ENCODE data around the gene ITPK1.

Gene ITPK1

DNA sequence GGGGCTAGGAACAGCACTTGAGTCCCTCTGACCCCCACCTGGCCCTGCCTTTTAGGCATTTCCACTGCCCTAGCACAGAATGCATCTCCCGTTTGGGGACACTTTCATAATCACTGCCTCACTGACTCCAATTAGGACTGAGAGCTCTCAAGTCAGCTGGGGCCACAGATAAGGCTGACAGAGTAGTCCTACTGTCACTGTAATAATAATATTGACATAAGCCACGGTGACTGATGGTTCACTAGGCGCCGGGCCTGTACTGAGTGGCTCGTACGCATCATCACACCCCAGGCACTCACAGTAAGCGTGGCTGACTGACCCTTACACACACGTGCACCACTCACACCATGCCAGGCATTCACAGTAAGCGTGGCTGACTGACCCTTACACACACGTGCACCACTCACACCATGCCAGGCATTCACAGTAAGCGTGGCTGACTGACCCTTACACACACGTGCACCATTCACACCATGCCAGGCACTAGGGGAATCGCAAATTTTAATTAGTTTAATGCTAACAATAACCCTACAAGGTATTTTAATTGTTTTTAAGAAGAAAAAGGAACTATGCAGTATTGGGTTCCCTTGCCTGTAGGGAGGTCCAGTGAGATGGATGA is 105.1 kb downstream of the ITPK1 start:
- DNase-seq (ENCODE audit: low read depth in 2 of 2), result no peak

GRCh38 chr14:93010130-93010499 is 105.6 kb downstream of the ITPK1 start:
- no peak for DNase-seq (ENCODE audit: low read depth in 2 of 2)

DNA sequence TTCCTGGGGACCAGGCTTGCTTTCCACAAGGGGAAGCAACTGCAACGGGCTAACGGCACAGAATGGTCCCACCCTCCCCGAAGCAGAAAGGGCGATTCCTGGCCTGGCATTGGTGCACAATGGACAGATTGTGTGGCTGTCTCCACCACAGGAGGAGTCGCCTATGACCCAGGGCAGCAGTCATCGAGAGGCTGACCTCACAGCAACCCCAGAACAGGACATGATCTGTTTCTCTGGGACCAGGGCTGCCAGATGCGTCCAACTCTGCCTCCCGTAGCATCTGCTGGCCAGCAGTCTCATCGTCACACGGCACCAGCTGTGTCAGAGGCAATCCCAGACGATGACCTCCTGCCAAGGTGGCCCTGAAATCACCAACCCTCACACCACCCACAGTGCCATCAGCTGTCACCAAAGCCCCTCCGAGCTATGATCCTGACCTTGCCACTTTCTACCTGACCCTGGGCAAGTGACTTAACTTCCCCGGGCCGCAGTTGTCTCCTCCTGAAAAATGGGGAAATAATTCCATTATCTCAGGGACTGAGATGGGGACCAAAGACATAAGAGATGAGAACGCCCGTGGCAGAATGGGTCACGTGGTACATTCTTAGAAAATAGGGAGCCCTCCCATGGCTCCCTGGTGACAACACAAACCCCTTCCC is 106.1 kb downstream of the ITPK1 start:
- no peak for DNase-seq (ENCODE audit: low read depth in 2 of 2)

- DNase-seq (ENCODE audit: low read depth in 2 of 2), result no peak
Observed at GRCh38 chr14:93008381-93008780, 107.3 kb downstream of the ITPK1 start.

GRCh38 chr14:93007225-93007997 is 108.3 kb downstream of the ITPK1 start:
- no peak for DNase-seq (ENCODE audit: low read depth in 2 of 2)

GRCh38 chr14:93006567-93007051 is 109.1 kb downstream of the ITPK1 start:
- DNase-seq (ENCODE audit: low read depth in 2 of 2), result no peak

DNA sequence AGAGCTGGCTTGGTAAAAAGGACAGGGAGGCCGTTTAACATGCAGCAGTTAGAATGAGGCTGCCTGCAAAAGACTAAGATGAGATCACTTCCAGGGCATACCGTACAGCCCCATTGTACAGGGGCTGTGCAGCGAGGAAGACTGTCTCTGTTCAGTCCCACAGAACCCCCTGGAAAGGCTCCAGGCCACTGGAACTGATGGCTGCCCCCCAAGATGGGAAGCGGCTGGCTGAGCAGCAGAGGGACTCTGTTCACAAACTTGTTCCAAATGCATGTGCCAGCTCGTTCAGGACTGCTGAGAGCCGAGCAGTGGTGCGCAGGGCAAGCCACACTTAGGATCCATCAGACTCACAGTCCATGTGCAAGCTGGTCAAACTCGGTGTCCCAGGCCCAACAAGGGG is 109.9 kb downstream of the ITPK1 start:
- no peak for DNase-seq (ENCODE audit: low read depth in 2 of 2)

DNA sequence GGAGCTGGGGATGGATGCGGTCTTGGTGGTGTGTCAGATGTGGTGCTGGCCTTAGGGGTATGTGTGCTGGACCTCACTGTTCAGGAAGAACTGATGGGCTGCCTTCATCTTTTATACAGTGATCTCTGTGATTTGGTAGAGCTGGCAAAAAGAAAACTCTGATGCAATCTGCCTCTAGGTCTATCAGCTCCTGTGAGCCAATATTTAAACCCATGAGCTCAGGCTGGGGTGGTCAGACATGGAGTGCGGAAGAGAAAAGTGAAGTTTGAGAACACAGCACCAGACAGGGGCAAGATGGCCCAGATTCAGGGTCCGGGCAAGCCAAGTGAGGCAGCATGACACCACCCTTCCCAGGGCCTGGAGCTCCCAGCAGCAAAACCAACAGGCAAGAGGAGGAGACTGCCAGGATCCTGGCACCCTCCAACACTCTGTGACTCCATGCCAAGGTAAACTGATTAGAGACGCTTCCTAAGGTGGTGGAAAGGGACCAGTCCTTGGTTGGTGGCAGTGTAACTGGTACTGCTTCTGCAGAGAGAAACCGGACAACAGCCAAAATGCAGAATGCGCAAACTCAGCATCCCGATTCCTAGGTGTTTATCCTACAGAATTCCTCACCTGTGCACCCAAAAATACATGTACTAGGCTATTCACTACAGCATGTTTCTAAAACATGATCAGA is 110.5 kb downstream of the ITPK1 start:
- no peak for DNase-seq (ENCODE audit: low read depth in 2 of 2)

DNA sequence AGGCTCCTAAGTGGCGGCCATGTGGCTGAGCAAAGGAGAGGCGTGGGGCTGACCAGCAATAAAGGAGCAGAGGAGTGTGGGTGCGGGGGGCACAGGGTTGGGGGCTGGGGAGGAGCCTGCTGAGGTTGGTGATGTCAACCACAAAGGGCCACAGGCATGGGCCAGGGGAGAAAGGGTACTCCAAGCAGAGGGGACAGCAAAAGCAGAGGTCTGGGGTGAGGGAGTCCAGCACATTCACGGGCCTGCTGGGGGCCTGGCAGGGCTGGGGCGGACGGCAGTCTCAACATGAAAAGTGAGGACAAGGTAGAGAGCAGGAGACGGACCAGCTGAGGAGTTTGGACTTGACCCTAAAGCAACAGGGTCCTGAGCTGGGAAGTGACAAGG is 111.0 kb downstream of the ITPK1 start:
- no peak for DNase-seq (ENCODE audit: low read depth in 2 of 2)

DNA sequence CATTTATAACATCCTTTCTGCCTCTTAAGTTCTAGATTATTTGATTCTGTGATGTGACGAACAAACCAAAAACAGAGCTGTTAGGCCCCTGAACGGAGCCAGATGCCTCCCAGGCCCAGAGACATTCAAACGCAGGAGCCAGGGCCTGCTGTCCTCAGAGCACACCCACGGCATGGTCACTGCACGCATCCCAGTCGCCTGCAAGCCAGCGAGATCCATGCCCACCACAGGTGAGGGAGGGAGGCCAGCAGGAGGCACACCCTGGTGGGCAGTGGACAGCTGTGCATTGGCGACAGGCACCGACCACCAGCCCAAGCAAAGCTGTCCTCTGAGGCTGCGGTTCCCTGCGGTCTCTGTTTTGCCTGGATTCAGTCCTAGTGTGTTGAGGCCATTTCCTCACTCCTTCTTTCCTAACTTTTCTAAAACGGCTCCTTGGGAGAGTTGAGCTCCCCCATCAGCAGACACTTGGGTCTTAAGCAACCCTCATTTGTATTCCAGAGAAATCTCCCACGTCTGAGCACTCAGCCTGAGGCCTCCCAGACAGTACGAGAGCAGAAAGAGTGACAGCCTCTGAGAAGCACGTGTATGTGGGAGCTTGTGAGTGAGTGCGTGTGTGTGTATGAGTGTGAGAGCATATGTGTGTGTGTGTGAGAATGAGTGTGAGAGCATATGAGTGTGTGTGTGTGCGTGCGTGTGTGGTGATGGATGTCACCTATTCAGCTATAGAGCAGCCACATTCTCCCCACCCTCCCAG is 111.6 kb downstream of the ITPK1 start:
- no peak for DNase-seq (ENCODE audit: low read depth in 2 of 2)

DNA sequence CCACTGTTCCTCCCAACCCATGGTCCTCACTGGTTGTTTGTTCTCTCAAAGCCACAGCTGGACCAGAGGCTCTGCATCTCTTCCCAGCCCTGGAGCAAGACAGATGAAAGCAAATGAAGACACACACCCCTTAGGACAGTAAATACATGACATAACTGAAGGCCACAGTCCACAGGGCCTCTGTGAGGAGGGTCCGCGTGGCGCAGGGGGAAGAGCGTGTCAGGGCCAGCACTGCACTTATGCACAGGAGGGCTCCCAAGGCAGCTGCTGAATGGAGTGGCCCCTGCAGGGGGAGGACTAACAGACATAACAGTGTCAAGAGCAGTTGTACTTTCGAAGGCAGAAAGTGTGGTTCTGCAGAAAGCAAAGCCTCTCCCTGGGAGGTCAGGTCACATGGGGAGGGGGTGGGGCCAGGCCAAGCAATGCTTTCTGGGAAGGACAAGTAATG is 112.8 kb downstream of the ITPK1 start:
- DNase-seq (ENCODE audit: low read depth in 2 of 2), result no peak

DNA sequence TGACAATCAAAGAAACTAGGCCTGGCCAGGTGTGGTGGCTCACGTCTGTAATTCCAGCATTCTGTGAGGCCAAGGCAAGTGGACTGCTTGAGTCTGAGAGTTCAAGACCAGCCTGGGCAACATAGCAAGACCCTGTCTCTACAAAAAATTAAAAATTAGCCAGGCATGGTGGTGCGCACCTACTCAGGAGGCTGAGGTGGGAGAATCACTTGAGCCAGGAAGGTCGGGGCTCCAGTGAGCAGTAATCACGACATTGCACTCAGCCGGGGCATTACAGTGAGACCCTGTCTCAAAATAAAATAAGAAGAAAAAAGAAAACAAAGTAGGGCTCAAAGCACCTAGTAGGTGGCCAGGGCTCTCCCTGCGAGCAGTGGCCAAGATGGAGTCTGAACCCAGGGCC is 113.7 kb downstream of the ITPK1 start:
- no peak for DNase-seq (ENCODE audit: low read depth in 2 of 2)

- no peak for DNase-seq (ENCODE audit: low read depth in 2 of 2)
Observed at GRCh38 chr14:92998946-92999345, 116.8 kb downstream of the ITPK1 start.

DNA sequence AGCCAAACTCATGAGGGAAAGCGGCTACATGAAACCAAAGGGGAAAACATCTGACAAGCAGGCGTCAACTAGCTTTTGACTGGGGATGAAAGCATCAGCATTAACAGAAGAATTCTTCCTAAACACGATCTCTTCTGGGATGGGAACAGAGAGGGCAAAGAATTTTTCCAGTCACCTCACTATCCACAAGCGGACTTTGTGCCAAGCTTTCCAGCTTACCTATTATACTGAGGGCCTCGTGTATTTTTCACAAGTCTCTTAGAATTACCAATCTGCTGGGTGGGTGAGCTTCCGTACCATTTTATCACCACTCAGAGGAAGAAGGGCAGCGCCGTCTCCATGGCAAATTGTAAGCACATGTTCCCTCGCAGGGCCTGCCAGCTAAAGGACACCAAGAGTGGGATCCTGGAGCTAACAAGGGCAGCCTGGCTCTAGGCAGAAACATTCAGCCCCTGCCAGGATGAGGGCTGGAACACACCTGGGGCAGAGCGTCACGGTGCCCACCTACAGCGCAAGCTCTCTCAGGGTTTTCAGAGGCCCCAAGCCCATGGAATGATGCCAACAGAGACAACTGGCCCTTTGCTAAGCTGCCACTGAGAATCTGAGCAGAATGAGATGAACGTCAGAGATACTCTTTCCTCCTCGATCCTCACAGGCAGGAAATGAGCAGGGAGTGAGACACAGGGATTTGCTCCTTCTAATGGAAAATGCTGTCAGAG is 118.2 kb downstream of the ITPK1 start:
- DNase-seq (ENCODE audit: low read depth in 2 of 2), result no peak

GRCh38 chr14:92995620-92996019 is 120.1 kb downstream of the ITPK1 start:
- no peak for DNase-seq (ENCODE audit: low read depth in 2 of 2)

GRCh38 chr14:92994942-92995341 is 120.8 kb downstream of the ITPK1 start:
- no peak for DNase-seq (ENCODE audit: low read depth in 2 of 2)

DNA sequence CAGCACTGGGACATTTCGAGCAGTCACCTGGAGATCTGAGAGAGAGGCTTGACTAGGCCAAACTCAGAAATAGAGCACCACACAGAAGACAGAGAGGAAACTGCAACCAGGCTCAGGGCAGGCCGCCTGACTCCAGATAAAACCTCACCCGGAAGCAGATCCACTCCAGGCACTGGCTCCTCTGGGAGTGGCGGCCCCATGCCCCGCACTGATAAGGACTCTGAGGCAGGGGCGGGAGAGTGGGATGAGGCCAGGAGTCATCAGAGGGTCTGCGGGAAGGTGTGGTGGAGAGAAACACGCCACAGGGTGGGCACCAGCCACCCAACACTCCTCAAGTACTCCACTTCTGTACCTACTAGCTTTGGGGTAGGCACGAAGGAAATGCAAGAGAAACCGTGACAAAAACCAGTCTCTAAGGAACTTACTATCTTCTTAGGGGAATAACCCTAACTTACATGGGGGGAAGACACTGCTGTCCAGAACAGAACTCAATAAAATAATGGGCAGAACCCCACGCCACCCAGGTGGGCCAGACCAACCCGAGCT is 121.5 kb downstream of the ITPK1 start:
- no peak for DNase-seq (ENCODE audit: low read depth in 2 of 2)

GRCh38 chr14:92993302-92993701 is 122.4 kb downstream of the ITPK1 start:
- DNase-seq (ENCODE audit: low read depth in 2 of 2), result no peak

- no peak for DNase-seq (ENCODE audit: low read depth in 2 of 2)
Observed at GRCh38 chr14:92991536-92991935, 124.2 kb downstream of the ITPK1 start.

All from fibroblast of skin of left biceps (primary cell).